ENCODE results near the gene TRPC4AP. TPM values are rescaled to one million over a fixed set of nuclear protein-coding genes. Genes with fewer than 3 reads are reported as not detected.

The TRPC4AP gene
- total RNA-seq, 4 donors from 2014 or later: 53.3 to 76.8 (median 73.5) TPM

GRCh38 chr20:34970846-34971560 is 121.6 kb downstream of the TRPC4AP start:
- Histone ChIP-seq H3K4me3 (replicated peaks in 1 of 3) (no peak overlapping the region), H3K27me3 (no peaks in the 10 kb centered on the region), H3K36me3 (no peaks in the 10 kb centered on the region), H3K4me1 (no peaks in the 10 kb centered on the region), H3K9me3 (no peaks in the 10 kb centered on the region), H3K27ac (no peak overlapping the region)
- TF ChIP-seq CTCF (IDR thresholded peaks at IDR 0.05) (no peak), POLR2A (IDR thresholded peaks at IDR 0.05) (no peak)
- intact Hi-C loops (cut with DNase I): no loop called here
- 92% methylated on average over 8 to 9 of the region's 9 CpGs for WGBS, 2 donors
- no peak for DNase-seq

GRCh38 chr20:34970193-34970840 is 122.3 kb downstream of the TRPC4AP start:
- Histone ChIP-seq H3K27me3 (no peaks in the 10 kb centered on the region), H3K4me3 (replicated peaks in 1 of 3) (no peak overlapping the region), H3K4me1 (no peaks in the 10 kb centered on the region), H3K27ac (no peak overlapping the region), H3K36me3 (no peaks in the 10 kb centered on the region), H3K9me3 (no peaks in the 10 kb centered on the region)
- DNase-seq: no peak
- WGBS, 2 donors: 90 to 91% methylated on average over 7 of the region's 7 CpGs
- TF ChIP-seq CTCF (IDR thresholded peaks at IDR 0.05) (no peak), POLR2A (IDR thresholded peaks at IDR 0.05) (no peak)
- intact Hi-C loops (cut with DNase I): no loop called here

GRCh38 chr20:34968042-34968775 is 124.4 kb downstream of the TRPC4AP start:
- Histone ChIP-seq H3K4me3 (replicated peaks in 1 of 3) (no peak overlapping the region), H3K27ac (no peak overlapping the region), H3K27me3 (no peaks in the 10 kb centered on the region), H3K9me3 (no peaks in the 10 kb centered on the region), H3K36me3 (no peaks in the 10 kb centered on the region), H3K4me1 (no peaks in the 10 kb centered on the region)
- WGBS, 2 donors: 83 to 87% methylated on average over 7 of the region's 7 CpGs
- no peak for TF ChIP-seq POLR2A (IDR thresholded peaks at IDR 0.05)
- TF ChIP-seq CTCF (IDR thresholded peaks at IDR 0.05): no peak
- DNase-seq: no peak
- intact Hi-C loops (cut with DNase I): no loop called here

- H3K4me1 ChIP-seq: no peaks in the 10 kb centered on the region
- no peak for TF ChIP-seq CTCF (IDR thresholded peaks at IDR 0.05)
- TF ChIP-seq POLR2A (IDR thresholded peaks at IDR 0.05): no peak
- no peaks in the 10 kb centered on the region for H3K9me3 ChIP-seq
- 72 to 79% methylated on average over 4 to 5 of the region's 5 CpGs for WGBS, 2 donors
- H3K27me3 ChIP-seq: no peaks in the 10 kb centered on the region
- H3K27ac ChIP-seq: no peak overlapping the region
- DNase-seq: no peak
- intact Hi-C loops (cut with DNase I): no loop called here
- H3K4me3 ChIP-seq (replicated peaks in 1 of 3): no peak overlapping the region
- no peaks in the 10 kb centered on the region for H3K36me3 ChIP-seq
Measured at GRCh38 chr20:34967421-34967820, 125.2 kb downstream of the TRPC4AP start.

GRCh38 chr20:34965051-34965450 is 127.6 kb downstream of the TRPC4AP start:
- Histone ChIP-seq H3K36me3 (no peaks in the 10 kb centered on the region), H3K27me3 (no peaks in the 10 kb centered on the region), H3K27ac (no peak overlapping the region), H3K4me1 (no peaks in the 10 kb centered on the region), H3K4me3 (replicated peaks in 1 of 3) (no peak overlapping the region), H3K9me3 (no peaks in the 10 kb centered on the region)
- no peak for DNase-seq
- 97 to 98% methylated on average over 5 of the region's 5 CpGs for whole genome bisulfite sequencing, 2 donors
- intact Hi-C loops (cut with DNase I): no loop called here
- TF ChIP-seq POLR2A (IDR thresholded peaks at IDR 0.05) (no peak), CTCF (IDR thresholded peaks at IDR 0.05) (no peak)

Data from thyroid gland (tissue), 4 donors.